HepG2 (cell line): ENCODE measurements around the gene FAM111A. TPM values are rescaled to one million over a fixed set of nuclear protein-coding genes. Genes with fewer than 3 reads are reported as not detected.

Experiments used
- IRX3 ChIP-seq: sonication (generic); formaldehyde crosslinking; IDR thresholded peaks from 2 replicates; pipeline ENCODE4 v1.8.1; 2023; ENCODE audit warnings: mild to moderate bottlenecking, low read depth, missing genetic modification reagents, borderline replicate concordance
- KLF15 ChIP-seq: sonication (generic); formaldehyde crosslinking; IDR thresholded peaks from 2 replicates; pipeline ENCODE4 v1.8.1; 2023; ENCODE audit warnings: borderline replicate concordance, mild to moderate bottlenecking, inconsistent platforms, missing genetic modification reagents, mixed read lengths
- RAD21 ChIP-seq: fragments of 450-650 bp; formaldehyde crosslinking; IDR thresholded peaks from 2 replicates; pipeline ENCODE4 v1.5.0; 2020; ENCODE audit warnings: mild to moderate bottlenecking
- RNF2 ChIP-seq: fragments of 450-650 bp; conservative IDR thresholded peaks from 2 replicates; pipeline ENCODE4 v1.6.1; 2016; ENCODE audit warnings: low read depth
- RORA ChIP-seq: sonication (generic); formaldehyde crosslinking; IDR thresholded peaks from 2 replicates; pipeline ENCODE4 v1.5.0; 2020; ENCODE audit warnings: mild to moderate bottlenecking, missing genetic modification reagents, moderate library complexity
- TCF7 ChIP-seq: sonication (generic); IDR thresholded peaks from 2 replicates; pipeline ENCODE4 v1.6.1; 2016; ENCODE audit warnings: antibody characterized with exemption, low read depth
- XRCC5 ChIP-seq: fragments of 200-400 bp; formaldehyde crosslinking; optimal IDR thresholded peaks from 2 replicates; pipeline ENCODE3; 2017; ENCODE audit warnings: mild to moderate bottlenecking, low read length
- ZBTB7A ChIP-seq: sonication (generic); formaldehyde crosslinking; IDR thresholded peaks from 2 replicates; pipeline ENCODE4 v1.8.0; 2022; ENCODE audit warnings: mild to moderate bottlenecking, missing genetic modification reagents
- ZNF143 ChIP-seq: sonication (generic); formaldehyde crosslinking; IDR thresholded peaks from 2 replicates; pipeline ENCODE4 v1.4.0; 2020; ENCODE audit warnings: missing genetic modification reagents
- ZNF274 ChIP-seq: sonication (generic); formaldehyde crosslinking; IDR thresholded peaks from 2 replicates; pipeline ENCODE4 v1.5.1; 2020; ENCODE audit warnings: mild to moderate bottlenecking, missing genetic modification reagents
- ZNF547 ChIP-seq: sonication (generic); formaldehyde crosslinking; IDR thresholded peaks from 2 replicates; pipeline ENCODE4 v1.5.1; 2020; ENCODE audit warnings: mild to moderate bottlenecking, missing genetic modification reagents
- ZNF577 ChIP-seq: sonication (generic); formaldehyde crosslinking; IDR thresholded peaks from 2 replicates; pipeline ENCODE4 v1.4.0; 2020; ENCODE audit warnings: mild to moderate bottlenecking, low read depth, missing genetic modification reagents, borderline replicate concordance
- ZNF878 ChIP-seq: sonication (generic); formaldehyde crosslinking; IDR thresholded peaks from 2 replicates; pipeline ENCODE4 v1.8.1; 2023; ENCODE audit warnings: mild to moderate bottlenecking, missing genetic modification reagents, moderate library complexity
- ZZZ3 ChIP-seq: sonication (generic); formaldehyde crosslinking; IDR thresholded peaks from 2 replicates; pipeline ENCODE4 v1.4.0; 2020; ENCODE audit warnings: missing genetic modification reagents, mild to moderate bottlenecking, borderline replicate concordance
- polyA plus RNA-seq, 8 experiments: library from polyadenylated mRNA; depleted of rRNA in 3 of 8; stranded (reverse) in 7 of 8; unstranded in 1 of 8; fragments of >200 nt; fragmentation: Illumina TruSeq in 4 of 8; extraction: Trizol in 4 of 8; gene quantifications; 2 replicates each; pipeline versions ENCODE4 v1.2.1 to v1.2.3, GENCODE V29; 2011 to 2016; ENCODE audit warnings: low read depth in 4 of 8, missing spikeins in 1 of 8, mixed read lengths in 1 of 8; ENCODE audit not compliant: insufficient read depth in 1 of 8
- total RNA-seq, 5 experiments: library from RNA; depleted of rRNA; stranded (reverse); fragments of >200 nt; fragmentation: Illumina TruSeq; extraction: Trizol; gene quantifications; 2 replicates each; pipeline ENCODE4 v1.2.3, GENCODE V29; 2016; ENCODE audit warnings: low read depth in 1 of 5
- TF ChIP-seq, protein P1 (sequence below): IDR thresholded peaks from 2 replicates; pipeline ENCODE4 v1.6.1; 2012; ENCODE audit warnings: low read length, improper control_type of control experiment
- TF ChIP-seq, protein P2 (sequence below): sonication (generic); formaldehyde crosslinking; IDR thresholded peaks from 2 replicates; pipeline ENCODE4 v1.9.0; 2021; ENCODE audit warnings: missing genetic modification reagents, borderline replicate concordance
- TF ChIP-seq, protein P3 (sequence below): sonication (generic); formaldehyde crosslinking; IDR thresholded peaks from 2 replicates; pipeline ENCODE4 v1.4.0; 2020; ENCODE audit warnings: missing genetic modification reagents; ENCODE audit errors: not compliant biosample characterization
- TF ChIP-seq, protein P4 (sequence below): sonication (generic); formaldehyde crosslinking; IDR thresholded peaks from 2 replicates; pipeline ENCODE4 v1.8.1; 2023; ENCODE audit warnings: mild to moderate bottlenecking, inconsistent platforms, moderate library complexity, missing genetic modification reagents, borderline replicate concordance
- TF ChIP-seq, protein P5 (sequence below): IDR thresholded peaks from 2 replicates; pipeline ENCODE4 v1.6.1; 2016; ENCODE audit warnings: low read depth

Gene FAM111A
- total and polyA plus RNA-seq, 2 of the 13 experiments (the other 11 are each of a cell fraction or from before 2014, with no cell fraction given) = 3.2 to 13.5 TPM

DNA sequence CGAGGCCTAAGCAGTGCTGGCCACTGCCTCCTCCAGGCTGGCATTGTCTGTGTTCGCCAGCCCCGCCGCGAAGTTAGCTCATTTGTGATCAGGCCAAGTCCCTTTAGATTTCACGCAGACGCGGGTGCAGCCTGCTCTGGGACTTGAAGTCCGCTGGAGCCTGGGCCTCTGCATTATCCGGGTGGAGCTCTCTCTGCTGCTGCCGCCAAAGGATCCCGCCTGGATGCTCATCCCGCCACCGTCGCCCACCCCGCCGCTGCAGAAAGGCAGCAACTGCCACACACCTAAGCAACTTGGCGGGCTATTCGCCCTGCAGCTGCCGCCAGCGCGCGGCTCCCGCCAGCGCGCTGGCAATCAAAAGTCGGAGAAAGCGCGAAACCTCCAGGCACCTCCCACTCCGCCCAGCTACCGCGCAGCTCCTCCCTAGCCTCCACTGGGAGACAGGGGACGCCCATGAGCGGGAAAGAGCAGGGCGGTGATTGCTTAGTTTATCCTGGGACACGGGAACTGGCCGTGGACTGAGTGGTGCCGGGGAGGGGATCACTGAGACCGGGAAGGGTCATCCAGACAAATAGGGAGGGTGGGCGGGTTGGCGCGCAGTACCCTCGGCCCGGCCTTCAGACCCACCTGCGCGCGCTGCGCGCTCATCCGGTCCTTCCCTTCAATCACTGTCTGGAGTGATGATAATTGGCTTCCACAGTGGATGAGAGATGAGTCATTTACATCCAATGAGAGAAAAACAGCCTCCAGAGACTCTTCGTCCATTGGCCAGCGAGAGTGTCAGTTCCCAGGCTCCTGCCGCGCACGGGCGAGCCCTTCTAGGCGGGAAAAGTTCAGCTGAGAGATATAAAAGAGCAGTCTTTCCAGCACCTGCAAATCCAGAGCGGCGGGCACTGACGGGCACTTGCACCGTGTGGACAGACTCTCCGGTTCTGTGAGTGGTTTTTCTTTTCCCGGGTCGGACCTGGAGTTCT, 36.0 kb upstream of the FAM111A start, which contains the start of gene FAM111B (continued):
- TF ChIP-seq, protein P1, sequence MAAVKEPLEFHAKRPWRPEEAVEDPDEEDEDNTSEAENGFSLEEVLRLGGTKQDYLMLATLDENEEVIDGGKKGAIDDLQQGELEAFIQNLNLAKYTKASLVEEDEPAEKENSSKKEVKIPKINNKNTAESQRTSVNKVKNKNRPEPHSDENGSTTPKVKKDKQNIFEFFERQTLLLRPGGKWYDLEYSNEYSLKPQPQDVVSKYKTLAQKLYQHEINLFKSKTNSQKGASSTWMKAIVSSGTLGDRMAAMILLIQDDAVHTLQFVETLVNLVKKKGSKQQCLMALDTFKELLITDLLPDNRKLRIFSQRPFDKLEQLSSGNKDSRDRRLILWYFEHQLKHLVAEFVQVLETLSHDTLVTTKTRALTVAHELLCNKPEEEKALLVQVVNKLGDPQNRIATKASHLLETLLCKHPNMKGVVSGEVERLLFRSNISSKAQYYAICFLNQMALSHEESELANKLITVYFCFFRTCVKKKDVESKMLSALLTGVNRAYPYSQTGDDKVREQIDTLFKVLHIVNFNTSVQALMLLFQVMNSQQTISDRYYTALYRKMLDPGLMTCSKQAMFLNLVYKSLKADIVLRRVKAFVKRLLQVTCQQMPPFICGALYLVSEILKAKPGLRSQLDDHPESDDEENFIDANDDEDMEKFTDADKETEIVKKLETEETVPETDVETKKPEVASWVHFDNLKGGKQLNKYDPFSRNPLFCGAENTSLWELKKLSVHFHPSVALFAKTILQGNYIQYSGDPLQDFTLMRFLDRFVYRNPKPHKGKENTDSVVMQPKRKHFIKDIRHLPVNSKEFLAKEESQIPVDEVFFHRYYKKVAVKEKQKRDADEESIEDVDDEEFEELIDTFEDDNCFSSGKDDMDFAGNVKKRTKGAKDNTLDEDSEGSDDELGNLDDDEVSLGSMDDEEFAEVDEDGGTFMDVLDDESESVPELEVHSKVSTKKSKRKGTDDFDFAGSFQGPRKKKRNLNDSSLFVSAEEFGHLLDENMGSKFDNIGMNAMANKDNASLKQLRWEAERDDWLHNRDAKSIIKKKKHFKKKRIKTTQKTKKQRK = no peak
- no peak for TF ChIP-seq RORA (CRISPR knock-in tag)
- no peak for TF ChIP-seq ZNF547 (CRISPR knock-in tag)
- no peak for TF ChIP-seq XRCC5
- no peak for TF ChIP-seq ZZZ3 (CRISPR knock-in tag)
- no peak for TF ChIP-seq ZBTB7A (CRISPR knock-in tag)
- 0 out of 2 replicates have a peak, but pooled peaks have one; percentile 33 for TF ChIP-seq IRX3
- TF ChIP-seq, protein P2, sequence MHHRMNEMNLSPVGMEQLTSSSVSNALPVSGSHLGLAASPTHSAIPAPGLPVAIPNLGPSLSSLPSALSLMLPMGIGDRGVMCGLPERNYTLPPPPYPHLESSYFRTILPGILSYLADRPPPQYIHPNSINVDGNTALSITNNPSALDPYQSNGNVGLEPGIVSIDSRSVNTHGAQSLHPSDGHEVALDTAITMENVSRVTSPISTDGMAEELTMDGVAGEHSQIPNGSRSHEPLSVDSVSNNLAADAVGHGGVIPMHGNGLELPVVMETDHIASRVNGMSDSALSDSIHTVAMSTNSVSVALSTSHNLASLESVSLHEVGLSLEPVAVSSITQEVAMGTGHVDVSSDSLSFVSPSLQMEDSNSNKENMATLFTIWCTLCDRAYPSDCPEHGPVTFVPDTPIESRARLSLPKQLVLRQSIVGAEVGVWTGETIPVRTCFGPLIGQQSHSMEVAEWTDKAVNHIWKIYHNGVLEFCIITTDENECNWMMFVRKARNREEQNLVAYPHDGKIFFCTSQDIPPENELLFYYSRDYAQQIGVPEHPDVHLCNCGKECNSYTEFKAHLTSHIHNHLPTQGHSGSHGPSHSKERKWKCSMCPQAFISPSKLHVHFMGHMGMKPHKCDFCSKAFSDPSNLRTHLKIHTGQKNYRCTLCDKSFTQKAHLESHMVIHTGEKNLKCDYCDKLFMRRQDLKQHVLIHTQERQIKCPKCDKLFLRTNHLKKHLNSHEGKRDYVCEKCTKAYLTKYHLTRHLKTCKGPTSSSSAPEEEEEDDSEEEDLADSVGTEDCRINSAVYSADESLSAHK (CRISPR knock-in tag) = no peak
- TF ChIP-seq, protein P3, sequence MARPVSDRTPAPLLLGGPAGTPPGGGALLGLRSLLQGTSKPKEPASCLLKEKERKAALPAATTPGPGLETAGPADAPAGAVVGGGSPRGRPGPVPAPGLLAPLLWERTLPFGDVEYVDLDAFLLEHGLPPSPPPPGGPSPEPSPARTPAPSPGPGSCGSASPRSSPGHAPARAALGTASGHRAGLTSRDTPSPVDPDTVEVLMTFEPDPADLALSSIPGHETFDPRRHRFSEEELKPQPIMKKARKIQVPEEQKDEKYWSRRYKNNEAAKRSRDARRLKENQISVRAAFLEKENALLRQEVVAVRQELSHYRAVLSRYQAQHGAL (CRISPR knock-in tag) = no peak
- TF ChIP-seq ZNF878 = no peak
- TF ChIP-seq RAD21 (CRISPR knock-in tag) = no peak
- TF ChIP-seq, protein P4, sequence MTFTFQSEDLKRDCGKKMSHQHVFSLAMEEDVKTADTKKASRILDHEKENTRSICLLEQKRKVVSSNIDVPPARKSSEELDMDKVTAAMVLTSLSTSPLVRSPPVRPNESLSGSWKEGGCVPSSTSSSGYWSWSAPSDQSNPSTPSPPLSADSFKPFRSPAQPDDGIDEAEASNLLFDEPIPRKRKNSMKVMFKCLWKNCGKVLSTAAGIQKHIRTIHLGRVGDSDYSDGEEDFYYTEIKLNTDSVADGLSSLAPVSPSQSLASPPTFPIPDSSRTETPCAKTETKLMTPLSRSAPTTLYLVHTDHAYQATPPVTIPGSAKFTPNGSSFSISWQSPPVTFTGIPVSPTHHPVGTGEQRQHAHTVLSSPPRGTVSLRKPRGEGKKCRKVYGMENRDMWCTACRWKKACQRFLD (CRISPR knock-in tag) = no peak
- no peak for TF ChIP-seq TCF7
- TF ChIP-seq, protein P5, sequence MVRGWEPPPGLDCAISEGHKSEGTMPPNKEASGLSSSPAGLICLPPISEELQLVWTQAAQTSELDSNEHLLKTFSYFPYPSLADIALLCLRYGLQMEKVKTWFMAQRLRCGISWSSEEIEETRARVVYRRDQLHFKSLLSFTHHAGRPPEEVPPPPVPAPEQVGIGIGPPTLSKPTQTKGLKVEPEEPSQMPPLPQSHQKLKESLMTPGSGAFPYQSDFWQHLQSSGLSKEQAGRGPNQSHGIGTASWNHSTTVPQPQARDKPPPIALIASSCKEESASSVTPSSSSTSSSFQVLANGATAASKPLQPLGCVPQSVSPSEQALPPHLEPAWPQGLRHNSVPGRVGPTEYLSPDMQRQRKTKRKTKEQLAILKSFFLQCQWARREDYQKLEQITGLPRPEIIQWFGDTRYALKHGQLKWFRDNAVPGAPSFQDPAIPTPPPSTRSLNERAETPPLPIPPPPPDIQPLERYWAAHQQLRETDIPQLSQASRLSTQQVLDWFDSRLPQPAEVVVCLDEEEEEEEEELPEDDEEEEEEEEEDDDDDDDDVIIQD (CRISPR knock-in tag) = no peak
- TF ChIP-seq RNF2 = no peak
- no peak for TF ChIP-seq ZNF143 (CRISPR knock-in tag)
- TF ChIP-seq ZNF577 (CRISPR knock-in tag) = no peak
- TF ChIP-seq ZNF274 (CRISPR knock-in tag) = no peak
- no peak for TF ChIP-seq KLF15 (CRISPR knock-in tag)
